GM19043 (cell line): Measurements from ENCODE around the gene SWT1.
A peak's percentile ranks its signal among the peaks of the same experiment; 100 is the strongest.
"Not testable (repeated sequence)": the region's sequence is repeated elsewhere in the genome, so short reads cannot be mapped to it uniquely, and the experiment has no call there.

Source experiments
- ATAC-seq: cut with Tn5 transposase; IDR thresholded peaks from one replicate; pipeline ENCODE4 v1.9.1; 2021; ENCODE audit warnings: low read depth; ENCODE audit not compliant: unreplicated experiment

Gene SWT1

DNA sequence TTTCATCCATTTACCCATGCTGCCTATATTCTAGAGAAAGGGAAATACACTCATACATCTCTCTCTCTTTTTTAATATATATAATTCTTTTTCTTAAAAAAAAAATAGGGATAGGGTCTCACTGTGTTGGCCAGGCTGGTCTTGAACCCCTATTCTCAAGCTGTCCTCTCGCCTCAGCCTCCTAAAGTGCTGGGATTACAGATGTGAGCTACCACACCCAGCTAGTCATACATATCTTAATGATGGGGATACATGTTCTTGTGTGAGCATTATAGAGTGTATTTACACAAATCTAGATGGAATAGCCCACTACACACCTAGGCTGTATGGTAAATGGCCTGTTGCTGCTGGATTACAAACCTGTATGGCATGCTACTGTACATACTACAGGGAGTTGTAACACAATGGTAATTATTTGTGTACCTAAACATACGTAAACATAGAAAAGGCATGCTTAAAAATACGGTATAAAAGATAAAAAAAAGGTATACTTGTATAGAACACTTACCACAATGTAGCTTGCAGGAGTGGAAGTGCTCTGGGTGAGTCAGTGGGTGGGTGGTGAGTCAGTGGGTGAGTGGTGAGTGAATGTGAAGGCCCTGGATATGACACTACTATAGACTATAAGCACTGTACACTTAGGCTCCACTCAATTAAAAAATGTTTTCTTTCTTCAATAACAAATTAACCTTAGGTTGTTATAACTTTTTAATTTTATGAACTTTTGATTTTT is 87.2 kb downstream of the SWT1 start:
- ATAC-seq = no peak

DNA sequence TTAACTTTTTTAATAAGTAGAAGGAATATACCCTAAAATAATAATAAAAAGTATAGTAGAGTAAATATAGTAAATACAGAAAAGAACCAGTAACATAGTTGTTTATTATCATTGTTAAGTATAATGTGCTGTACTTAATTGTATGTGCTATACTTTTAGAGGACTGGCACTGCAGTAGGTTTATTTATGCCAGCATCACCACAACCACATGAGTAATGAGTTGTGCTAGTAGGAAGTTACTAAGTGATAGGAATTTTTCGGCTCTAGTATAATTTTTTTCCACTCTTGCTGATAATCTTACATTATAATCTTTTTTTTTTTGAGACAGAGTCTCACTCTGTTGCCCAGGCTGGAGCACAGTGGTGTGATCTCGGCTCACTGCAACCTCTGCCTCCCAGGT is 88.5 kb downstream of the SWT1 start:
- ATAC-seq = no peak

DNA sequence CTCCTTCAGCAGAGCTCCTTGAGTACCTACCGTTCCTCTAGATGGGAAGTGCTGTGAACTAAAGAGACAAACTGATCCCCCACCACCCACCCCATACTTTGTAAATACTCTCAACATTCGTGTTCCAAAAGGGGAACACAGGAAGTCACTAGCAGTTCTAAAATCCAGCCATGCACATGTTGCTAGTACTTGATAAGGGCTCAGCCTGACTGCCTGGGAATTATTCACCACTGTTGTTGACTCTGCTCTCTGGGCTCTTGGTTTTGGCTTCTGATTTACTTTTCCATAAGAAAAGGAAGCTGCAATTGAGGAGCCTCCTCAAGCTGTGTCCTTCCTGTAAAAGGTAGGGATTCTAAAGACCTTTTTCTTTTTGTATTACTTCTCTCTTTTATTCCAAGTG is 92.6 kb downstream of the SWT1 start:
- no peak for ATAC-seq

DNA sequence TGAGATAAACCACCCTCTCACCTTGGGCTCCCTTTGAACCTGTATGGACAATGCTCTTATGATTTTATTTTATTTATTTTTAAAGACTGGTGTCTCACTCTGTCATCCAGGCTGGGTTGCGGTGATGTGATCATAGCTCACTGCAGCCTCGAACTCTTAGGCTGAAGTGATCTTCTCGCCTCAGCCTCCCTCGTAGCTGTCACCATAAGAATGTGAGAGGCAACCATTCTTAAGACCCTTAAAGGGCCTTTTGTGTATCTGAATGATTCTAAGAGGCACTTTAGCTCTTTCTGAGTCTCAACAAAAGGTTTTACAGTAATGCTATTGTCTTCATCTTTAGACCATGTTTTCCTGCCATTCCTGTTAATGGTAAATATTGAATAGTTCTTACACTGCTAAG is 93.1 kb downstream of the SWT1 start:
- no peak for ATAC-seq

DNA sequence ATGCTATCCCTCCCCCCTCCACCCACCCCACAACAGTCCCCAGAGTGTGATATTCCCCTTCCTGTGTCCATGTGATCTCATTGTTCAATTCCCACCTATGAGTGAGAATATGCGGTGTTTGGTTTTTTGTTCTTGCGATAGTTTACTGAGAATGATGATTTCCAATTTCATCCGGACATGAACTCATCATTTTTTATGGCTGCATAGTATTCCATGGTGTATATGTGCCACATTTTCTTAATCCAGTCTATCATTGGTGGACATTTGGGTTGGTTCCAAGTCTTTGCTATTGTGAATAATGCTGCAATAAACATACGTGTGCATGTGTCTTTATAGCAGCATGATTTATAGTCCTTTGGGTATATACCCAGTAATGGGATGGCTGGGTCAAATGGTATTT is 95.0 kb downstream of the SWT1 start:
- not testable (repeated sequence) for ATAC-seq

DNA sequence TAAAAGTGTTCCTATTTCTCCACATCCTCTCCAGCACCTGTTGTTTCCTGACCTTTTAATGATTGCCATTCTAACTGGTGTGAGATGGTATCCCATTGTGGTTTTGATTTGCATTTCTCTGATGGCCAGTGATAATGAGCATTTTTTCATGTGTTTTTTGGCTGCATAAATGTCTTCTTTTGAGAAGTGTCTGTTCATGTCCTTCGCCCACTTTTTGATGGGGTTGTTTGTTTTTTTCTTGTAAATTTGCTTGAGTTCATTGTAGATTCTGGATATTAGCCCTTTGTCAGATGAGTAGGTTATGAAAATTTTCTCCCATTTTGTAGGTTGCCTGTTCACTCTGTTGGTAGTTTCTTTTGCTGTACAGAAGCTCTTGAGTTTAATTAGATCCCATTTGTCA is 95.4 kb downstream of the SWT1 start:
- ATAC-seq = not testable (repeated sequence)

DNA sequence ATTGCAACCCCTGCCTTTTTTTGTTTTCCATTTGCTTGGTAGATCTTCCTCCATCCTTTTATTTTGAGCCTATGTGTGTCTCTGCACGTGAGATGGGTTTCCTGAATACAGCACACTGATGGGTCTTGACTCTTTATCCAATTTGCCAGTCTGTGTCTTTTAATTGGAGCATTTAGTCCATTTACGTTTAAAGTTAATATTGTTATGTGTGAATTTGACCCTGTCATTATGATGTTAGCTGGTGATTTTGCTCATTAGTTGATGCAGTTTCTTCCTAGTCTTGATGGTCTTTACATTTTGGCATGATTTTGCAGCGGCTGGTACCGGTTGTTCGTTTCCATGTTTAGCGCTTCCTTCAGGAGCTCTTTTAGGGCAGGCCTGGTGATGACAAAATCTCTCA is 98.6 kb downstream of the SWT1 start:
- ATAC-seq = not testable (repeated sequence)

DNA sequence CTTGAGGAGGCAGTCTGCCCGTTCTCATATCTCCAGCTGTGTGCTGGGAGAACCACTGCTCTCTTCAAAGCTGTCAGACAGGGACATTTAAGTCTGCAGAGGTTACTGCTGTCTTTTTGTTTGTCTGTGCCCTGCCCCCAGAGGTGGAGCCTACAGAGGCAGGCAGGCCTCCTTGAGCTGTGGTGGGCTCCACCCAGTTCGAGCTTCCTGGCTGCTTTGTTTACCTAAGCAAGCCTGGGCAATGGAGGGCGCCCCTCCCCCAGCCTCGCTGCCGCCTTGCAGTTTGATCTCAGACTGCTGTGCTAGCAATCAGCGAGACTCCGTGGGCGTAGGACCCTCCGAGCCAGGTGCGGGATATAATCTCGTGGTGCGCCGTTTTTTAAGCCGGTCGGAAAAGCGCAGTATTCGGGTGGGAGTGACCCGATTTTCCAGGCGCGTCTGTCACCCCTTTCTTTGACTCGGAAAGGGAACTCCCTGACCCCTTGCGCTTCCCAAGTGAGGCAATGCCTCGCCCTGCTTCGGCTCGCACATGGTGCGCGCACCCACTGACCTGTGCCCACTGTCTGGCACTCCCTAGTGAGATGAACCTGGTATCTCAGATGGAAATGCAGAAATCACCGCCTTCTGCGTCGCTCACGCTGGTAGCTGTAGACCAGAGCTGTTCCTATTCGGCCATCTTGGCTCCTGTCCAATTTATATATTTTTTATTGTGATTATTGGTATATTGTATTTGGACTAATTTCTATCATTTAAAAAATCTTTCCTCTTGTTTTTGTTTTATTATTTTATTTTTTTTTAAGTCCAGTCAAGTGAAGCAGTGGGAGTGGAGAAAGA is 100.4 kb downstream of the SWT1 start:
- not testable (repeated sequence) for ATAC-seq

DNA sequence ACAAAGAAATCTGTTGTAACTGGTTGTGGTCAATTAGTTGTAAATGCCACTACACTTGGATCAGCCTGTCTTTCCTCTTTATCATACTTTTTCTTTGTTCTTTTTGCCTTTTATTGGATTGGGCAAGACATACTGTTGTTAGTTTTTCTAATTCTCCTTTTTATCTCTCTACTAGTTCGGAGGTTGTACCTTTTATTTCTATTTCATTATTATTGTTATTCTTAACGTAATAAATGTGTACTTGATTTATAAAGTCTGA is 100.9 kb downstream of the SWT1 start:
- ATAC-seq = no peak

DNA sequence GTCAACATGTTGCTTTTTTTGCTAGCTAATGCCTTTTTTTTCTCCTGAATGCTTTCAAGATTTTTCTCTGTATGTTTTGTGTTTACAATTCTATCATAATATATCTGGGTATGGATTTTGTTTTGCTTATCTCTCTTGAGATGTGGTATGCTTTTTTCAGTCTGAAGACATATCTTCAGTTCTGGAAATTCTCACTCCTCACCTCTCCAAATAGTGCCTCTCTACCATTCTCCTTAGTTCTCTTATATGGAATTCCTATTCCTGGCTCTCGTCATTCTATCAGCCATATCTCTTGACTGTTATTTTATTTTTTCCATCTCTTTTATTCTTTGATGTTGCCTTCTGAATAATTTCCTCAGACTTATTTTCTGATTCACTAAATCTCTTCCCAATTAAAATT is 101.7 kb downstream of the SWT1 start:
- ATAC-seq = no peak

DNA sequence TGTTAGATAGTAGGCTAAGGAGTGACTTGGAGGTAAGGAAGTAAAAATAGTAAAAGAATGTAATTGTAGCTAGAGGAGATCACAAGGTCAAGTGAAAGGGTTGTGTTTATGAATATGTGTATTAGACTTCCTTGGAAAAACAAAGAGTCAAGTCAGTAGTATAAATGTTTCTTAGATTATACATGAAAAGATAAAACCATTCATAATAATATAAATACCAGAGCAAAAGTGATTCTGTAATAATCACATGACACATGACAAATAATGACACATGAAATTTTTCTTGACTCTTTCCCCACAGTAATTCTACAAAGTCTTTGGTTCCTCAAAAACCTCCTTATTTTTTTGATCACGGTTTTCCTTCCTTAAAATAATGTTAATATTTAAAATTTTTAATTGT is 103.6 kb downstream of the SWT1 start:
- ATAC-seq = no peak

DNA sequence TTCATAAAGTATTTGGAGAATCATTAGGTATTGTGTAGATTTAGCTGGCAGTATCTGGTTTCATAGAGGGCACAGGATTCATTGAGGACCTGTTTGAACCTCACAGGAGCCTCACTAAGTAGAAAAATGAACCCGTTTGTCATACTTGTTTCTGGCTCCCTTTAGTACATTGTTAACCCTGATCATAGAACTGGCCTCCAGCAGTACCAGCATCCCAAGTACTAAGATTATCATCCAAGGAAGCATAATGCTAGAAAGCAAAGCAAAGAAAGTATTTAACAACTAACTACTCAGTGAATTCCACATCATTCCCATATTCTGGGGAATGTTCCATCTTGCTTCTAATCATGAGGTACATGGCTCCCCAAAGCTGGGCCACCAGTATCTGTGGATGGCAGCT is 105.2 kb downstream of the SWT1 start:
- no peak for ATAC-seq

DNA sequence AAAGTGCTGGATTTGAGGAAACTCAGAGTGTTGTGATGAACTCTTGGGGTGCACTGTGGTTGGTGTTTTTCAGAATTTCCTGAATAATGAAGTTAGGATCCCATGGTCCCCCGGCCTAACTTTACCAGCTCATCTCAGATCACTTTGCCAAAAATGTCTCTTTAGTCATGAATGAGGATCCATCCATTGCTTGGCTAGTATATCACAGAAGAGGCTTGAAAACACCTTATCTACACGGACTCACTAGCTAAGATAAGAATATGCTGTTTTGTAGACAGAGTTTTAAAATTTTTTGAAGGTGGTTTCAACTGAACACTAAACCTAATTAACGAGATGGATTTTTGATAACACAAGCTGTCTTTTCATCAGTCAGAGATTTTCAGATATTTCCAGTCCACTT is 106.3 kb downstream of the SWT1 start:
- no peak for ATAC-seq

DNA sequence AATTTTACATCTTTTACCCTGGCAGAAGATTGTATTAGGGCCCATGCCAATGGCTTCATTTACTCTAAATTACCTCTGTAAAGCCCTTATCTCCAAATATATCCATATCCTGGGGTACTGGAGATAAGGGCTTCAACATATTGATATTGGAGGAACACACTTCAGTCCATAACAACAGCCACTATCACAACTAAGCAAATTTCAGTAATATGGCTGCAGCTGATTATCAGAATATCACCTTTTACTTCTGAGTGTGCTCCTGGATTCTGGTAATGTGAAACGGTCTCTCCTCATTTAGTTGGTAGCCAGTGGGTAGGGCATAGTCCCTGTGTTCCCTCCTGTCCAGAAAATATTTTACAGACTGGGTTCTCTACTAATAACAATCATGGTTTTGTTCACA is 106.8 kb downstream of the SWT1 start:
- no peak for ATAC-seq

DNA sequence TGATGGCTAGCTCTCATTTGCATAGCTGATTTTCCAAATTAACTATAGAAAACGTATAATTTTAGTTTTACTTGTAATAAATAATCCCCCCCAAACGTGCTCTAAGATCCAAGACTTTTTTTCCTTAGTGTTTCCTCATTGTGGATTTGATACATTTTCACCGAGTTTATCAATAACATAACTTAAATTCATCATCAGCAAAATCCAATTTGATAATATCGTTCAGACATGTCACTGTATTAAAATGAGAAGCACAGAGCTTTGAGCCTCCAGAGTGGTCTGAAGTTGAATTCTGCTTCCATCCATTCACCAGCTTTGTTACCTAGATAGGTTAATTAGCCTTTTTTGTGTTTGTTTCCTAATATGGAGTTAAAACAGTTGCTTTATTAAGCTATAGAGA is 108.3 kb downstream of the SWT1 start:
- ATAC-seq = no peak

DNA sequence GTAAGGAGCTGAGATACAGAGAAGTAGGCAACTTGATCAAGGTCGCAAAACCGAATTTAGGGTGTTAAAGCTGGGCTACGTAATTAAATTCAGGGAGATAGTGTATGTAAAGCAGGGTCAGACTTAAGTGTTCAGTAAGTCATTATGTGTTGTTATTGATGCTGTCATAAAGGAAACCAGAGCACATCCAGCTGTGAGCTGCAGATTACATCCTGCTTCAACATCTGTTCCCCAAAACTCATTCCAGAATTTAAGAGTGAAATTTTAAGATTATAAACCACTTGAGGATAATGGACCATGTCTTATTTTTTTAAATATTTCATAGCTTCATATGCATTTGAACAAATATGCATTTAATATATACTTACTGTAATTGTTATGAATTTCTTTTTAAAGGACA is 110.3 kb downstream of the SWT1 start:
- no peak for ATAC-seq

DNA sequence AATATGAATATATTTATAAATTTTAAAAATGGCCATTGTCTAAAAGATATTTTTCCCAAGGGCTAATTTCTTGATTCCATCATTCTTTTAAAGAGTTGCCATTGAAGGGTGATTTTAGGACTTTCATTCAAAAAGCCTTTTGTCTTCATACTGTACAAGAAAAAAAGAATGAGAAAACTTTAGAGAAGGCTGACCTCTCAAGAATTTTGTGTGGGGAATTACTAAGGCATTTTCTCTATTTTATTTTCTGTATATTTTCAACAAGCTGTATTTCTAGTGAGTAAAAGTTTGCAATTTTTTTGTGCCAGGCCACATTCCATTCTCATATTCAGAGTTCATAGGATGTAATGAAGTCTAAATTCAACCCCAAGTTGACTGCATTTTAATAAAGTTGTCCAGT is 110.7 kb downstream of the SWT1 start:
- ATAC-seq = no peak

DNA sequence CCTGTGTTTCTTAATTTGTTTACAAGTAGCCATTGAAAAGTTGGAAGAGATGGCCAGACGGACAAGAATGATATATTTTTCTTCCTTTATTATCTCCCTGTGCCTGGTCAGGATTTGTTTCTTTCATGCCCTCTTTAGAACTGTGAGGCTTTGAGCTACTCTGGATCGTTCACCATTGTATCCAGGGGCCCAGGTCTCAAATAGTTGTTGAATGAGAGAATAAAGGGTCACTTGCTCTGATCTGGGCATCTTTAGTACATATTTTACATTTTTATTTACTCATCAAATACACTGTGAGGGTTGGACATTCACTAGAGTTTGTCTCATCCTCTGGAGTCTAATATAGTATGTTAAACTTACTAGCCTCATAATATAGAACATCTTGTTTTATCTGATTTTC is 111.4 kb downstream of the SWT1 start:
- ATAC-seq = no peak

DNA sequence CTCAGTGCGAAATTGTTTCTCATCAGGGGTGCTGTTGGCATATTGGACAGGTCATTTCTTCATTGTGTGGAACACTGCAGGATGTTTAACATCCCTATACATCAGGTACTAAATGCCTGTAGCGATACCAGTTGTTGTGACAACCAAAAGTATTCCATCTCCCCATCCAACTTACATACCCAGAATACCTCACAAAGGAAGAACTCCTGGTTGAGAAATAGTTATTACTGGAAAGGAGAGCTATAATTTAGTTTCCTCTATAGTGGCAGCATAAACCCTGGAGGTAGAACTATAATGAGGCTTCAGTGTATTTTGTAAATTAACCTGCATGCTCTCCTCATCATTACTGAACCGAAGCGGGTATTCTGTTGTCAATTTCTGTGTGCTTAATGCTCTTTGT is 115.0 kb downstream of the SWT1 start:
- no peak for ATAC-seq

DNA sequence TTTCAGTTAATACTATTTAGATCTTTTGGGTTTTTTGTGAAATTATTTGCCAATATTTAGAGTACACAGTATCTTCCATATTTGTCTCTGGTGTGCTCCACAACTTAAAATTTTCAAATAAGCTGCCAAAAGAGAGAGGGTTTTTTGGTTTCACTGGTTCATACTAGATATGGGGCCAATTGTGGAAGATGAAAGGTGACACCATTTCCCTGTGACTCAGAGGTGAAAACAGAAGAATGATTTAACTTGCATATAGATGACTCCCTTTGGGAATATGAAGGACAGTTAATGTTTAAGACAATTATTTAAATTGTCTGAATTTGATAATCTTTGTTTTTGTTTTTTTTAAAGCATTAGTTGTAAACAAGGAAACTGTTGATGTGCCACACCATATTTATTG is 122.6 kb downstream of the SWT1 start:
- ATAC-seq = no peak

DNA sequence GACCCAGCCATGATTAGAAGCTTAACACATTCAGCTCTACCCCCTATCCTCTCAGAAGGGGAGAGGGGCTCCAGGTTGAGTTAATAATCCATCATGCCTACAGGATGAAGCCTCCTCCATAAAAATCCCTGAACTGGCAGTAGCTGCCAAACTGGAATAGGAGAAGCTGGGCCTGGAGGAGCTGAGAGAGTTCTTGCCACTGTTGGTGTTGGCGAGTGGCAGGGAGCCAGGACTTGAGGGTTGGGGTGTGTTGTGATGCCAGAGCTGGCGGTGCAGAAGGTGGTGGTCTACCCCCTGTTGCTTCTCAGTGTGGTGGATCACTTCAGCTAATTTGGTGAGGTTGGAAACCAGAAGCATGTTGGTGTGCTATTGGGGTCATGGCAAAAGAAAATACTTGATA is 123.6 kb downstream of the SWT1 start:
- no peak for ATAC-seq

DNA sequence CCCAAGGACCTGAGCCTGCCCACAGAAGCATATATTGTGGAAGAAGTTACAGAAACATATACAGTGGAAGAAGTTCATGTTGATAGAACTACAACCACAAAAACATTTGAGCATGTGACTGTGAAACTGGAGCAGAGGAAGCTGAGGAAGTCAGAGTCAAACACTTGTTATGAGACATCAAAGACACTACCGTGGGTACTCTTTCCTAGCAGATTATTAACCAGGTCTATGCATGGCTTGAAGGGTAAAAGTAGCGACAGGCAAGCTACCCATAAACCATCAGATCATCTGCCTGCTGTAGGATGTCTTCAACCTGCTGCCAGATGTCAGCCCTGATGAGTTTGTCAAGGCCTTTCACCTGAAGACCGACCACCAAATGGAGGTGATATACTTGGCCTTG is 124.3 kb downstream of the SWT1 start:
- ATAC-seq = peak; percentile 99
